GM18868 (cell line): ENCODE data around the gene FBXW8.

ENCODE experiments used
- ATAC-seq: cut with Tn5 transposase; IDR thresholded peaks from one replicate; pipeline ENCODE4 v1.9.1; 2021; ENCODE audit warnings: mild to moderate bottlenecking, moderate library complexity; ENCODE audit not compliant: unreplicated experiment

FBXW8 gene

DNA sequence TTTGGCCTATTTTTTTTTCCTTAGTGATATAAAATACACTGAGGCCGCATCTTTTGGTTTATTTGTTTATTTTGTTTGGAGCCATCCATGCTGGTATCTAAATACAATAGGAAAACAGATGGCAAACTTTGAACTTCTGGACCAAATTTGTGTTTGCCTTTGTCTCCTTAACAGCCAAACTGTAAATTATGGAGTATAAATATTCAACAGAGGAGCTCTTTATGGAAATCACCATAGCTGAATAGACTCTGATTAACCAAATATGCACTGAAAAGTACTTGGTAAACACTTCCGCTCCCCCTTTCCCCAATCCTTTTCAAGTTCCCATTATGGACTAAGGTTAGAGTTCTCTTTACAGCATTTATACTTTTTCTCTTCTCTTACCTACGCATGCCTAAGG is 107.9 kb downstream of the FBXW8 start:
- no peak for ATAC-seq

GRCh38 chr12:117019866-117020265 is 109.1 kb downstream of the FBXW8 start:
- no peak for ATAC-seq

DNA sequence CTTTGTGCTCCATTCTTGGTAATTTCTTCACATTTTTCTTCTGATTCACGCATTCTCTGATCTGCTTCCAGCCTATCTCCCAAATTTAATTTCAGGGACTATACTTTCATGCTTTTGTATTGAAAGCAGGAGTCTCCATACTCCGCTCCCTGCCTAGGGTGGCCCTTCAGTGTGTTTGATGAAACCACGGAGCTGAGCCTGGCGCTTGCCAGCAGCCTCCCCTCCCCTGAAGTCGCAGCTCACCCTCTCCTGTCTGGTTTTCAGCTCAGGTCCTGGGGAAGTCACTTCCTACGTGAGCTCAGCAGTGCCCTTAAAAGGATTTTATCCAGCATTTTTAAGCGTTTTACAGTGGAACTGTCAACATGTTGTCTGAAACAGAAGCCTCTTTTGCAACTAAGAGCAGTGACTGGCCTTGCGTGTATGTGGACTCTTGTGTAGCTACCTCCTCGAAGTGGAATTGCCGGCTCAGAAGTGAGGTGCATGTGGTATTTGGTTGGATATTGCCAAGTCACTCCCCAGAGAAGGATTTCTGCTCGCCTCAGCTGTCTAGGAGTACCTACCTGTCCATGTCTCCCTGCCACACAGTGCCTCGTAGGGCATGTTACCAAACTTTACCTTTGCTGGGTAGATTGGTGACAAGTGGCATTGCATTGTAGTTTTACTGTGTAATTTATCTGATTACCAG is 109.9 kb downstream of the FBXW8 start:
- ATAC-seq: no peak

- ATAC-seq: no peak
Observed at GRCh38 chr12:117022465-117022864, 111.7 kb downstream of the FBXW8 start.

DNA sequence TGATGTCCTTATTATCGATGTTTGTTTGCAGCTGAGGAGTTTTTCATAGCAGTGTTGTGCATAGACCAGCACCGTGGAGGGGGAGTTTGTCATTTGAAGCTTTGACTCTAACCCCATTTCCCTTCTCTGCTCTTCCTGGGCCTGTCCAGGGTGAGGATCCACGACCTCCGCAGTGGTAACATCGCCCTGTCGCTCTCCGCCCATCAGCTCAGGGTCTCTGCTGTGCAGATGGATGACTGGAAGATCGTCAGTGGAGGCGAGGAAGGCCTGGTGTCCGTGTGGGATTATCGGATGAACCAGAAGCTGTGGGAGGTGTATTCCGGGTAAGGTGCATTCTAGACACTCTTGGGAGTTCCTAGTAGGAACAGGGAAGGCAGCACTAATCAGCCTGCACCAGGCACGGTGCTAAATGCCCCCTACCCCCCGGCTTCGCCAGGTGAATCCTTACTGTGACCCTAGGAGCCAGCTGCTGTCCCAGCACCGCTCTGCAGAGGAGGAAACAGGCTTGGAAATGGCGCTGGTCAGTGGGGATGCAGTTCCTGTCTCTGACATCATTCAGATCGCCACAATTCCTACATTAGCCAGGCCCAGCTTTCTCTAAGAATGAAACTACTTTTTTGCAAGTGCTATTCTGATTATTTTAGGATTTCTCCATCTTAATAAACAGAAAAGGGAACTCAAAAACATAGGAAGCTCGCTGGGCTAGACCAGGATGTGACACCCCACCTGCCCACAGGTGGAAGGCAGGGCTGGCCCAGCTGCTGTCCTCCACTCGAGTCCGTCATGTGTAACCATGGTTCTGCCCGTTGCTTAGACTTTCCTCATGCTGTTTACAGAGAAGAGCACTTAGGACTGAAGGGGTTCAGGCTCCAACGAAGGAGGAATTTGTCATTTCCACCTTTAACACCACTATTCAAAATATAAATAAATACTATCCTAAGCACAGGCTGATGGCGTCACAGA is 113.5 kb downstream of the FBXW8 start:
- ATAC-seq: no peak

- no peak for ATAC-seq
Observed at GRCh38 chr12:117024961-117025480, 114.3 kb downstream of the FBXW8 start.

GRCh38 chr12:117025481-117026151 is 114.9 kb downstream of the FBXW8 start:
- peak; percentile 60 for ATAC-seq

GRCh38 chr12:117026343-117026742 is 115.6 kb downstream of the FBXW8 start:
- ATAC-seq: no peak

GRCh38 chr12:117026921-117027250 is 116.1 kb downstream of the FBXW8 start:
- ATAC-seq: no peak

- ATAC-seq: no peak
Observed at GRCh38 chr12:117027251-117028086, 116.7 kb downstream of the FBXW8 start.

- ATAC-seq: no peak
Observed at GRCh38 chr12:117028254-117028653, 117.5 kb downstream of the FBXW8 start.

- ATAC-seq: no peak
Observed at GRCh38 chr12:117030187-117030900, 119.6 kb downstream of the FBXW8 start.

- ATAC-seq: no peak
Observed at GRCh38 chr12:117031843-117032592, 121.3 kb downstream of the FBXW8 start.

GRCh38 chr12:117032593-117033381 is 122.0 kb downstream of the FBXW8 start:
- no peak for ATAC-seq

GRCh38 chr12:117033382-117034221 is 122.9 kb downstream of the FBXW8 start:
- ATAC-seq: no peak

- ATAC-seq: no peak
Observed at GRCh38 chr12:117034249-117034648, 123.5 kb downstream of the FBXW8 start.

- no peak for ATAC-seq
Observed at GRCh38 chr12:117034701-117035151, 124.0 kb downstream of the FBXW8 start.
